Esophagus muscularis mucosa (tissue), 3 donors: Measurements from ENCODE around the gene FGD5.

Experiments
- CTCF ChIP-seq, 3 experiments: fragments of 200-600 bp in 2 of 3; fragments of 450-650 bp in 1 of 3; sonication (generic) in 2 of 3; IDR thresholded peaks; one replicate each; pipeline ENCODE4 v1.5.1; 2017 to 2019; ENCODE audit warnings: antibody characterized with exemption in 3 of 3, mild to moderate bottlenecking in 2 of 3, moderate library complexity in 1 of 3
- POLR2AphosphoS5 ChIP-seq, 2 donors: sonication (generic); formaldehyde crosslinking; IDR thresholded peaks; one replicate each; pipeline ENCODE4 v1.6.1; 2017; ENCODE audit warnings: antibody characterized with exemption in 2 of 2

- TF ChIP-seq POLR2AphosphoS5 (IDR thresholded peaks at IDR 0.05) (no peak), CTCF (IDR thresholded peaks at IDR 0.05) (no peak)
These were observed 72.7 kb downstream of the FGD5 start for GRCh38 chr3:14891135-14892132.
